HepG2 (cell line): ENCODE results near the gene COL25A1. TPM values are rescaled to one million over a fixed set of nuclear protein-coding genes. Genes with fewer than 3 reads are reported as not detected.
"Not testable (repeated sequence)": the region's sequence is repeated elsewhere in the genome, so short reads cannot be mapped to it uniquely, and the experiment has no call there.

Source experiments
- ATAC-seq: fragments of 200-7000 bp; cut with Tn5 transposase; 3 replicates; pipeline ENCODE4 v1.9.1; 2020; ENCODE audit warnings: mild to moderate bottlenecking, moderate library complexity
- BruUV-seq: library from RNA; stranded (reverse); fragments of 400-500 nt; replicated peaks from 2 replicates; lab custom pipeline; 2021; lab: Mats Ljungman, UMichigan
- CTCF ChIA-PET: fragments of 300-600 bp; formaldehyde crosslinking; extraction: SDS; loops from one replicate; lab custom pipeline; 2021; ENCODE audit warnings: low total read pairs, inconsistent platforms, low intra/inter-chr PET ratio; lab: Yijun Ruan, JAX
- POLR2A ChIA-PET: fragments of 350-600 bp; sonication (Branson Sonifier 250); formaldehyde crosslinking; loops from one replicate; lab custom pipeline; 2020; ENCODE audit warnings: antibody characterized with exemption, inconsistent platforms; lab: Yijun Ruan, JAX
- DNase-seq: peaks from one replicate; pipeline ENCODE4 v3.0.0-alpha.2; 2015; ENCODE audit warnings: low spot score
- FAIRE-seq: peaks from 3 replicates; lab custom pipeline; 2011; peaks lifted over from hg19 to GRCh38; lab: Jason Lieb, UNC
- H2AFZ ChIP-seq: one replicate; pipeline ENCODE4 v1.6.1; 2011; ENCODE audit warnings: low read length, inconsistent platforms
- H3K27ac ChIP-seq: fragments of 300-600 bp; 3 replicates; pipeline ENCODE4 v1.8.0; 2011; ENCODE audit warnings: mixed run types, mild to moderate bottlenecking, mixed read lengths, low read length, inconsistent platforms; ENCODE audit not compliant: insufficient read depth; ENCODE audit errors: extremely low read length
- H3K27me3 ChIP-seq, 2 experiments: fragments of 200-600 bp in 1 of 2; 2 replicates in 1 of 2; 3 replicates in 1 of 2; pipeline versions ENCODE4 v1.6.0 to v1.8.0; 2011; ENCODE audit warnings: low read length in 2 of 2, mild to moderate bottlenecking in 2 of 2, moderate library complexity in 2 of 2, inconsistent platforms in 1 of 2; ENCODE audit not compliant: insufficient read depth in 2 of 2, control insufficient read depth in 1 of 2
- H3K36me3 ChIP-seq, 2 experiments: fragments of 200-600 bp in 1 of 2; replicated peaks in 1 of 2; 2 replicates in 1 of 2; 3 replicates in 1 of 2; pipeline versions ENCODE4 v1.5.1 to v1.8.0; 2011; ENCODE audit warnings: low read length in 2 of 2, inconsistent platforms in 1 of 2; ENCODE audit not compliant: insufficient read depth in 2 of 2, control insufficient read depth in 1 of 2
- H3K4me1 ChIP-seq: 2 replicates; pipeline ENCODE4 v1.5.1; 2012; ENCODE audit warnings: low read length, inconsistent platforms; ENCODE audit not compliant: insufficient read depth
- H3K4me2 ChIP-seq: 2 replicates; pipeline ENCODE4 v1.6.0; 2011; ENCODE audit warnings: low read depth, low read length, inconsistent platforms
- H3K4me3 ChIP-seq, 3 experiments: fragments of 200-600 bp in 1 of 3; sonication (generic), shearing (Covaris generic) in 1 of 3; replicated peaks in 1 of 3; 2 replicates each; pipeline ENCODE4 v1.5.1; 2011 to 2016; ENCODE audit warnings: low read length in 3 of 3, inconsistent platforms in 2 of 3, low read depth in 2 of 3, mild to moderate bottlenecking in 2 of 3, control low read depth in 1 of 3, mixed read lengths in 1 of 3; ENCODE audit not compliant: insufficient read depth in 1 of 3
- H3K79me2 ChIP-seq: one replicate; pipeline ENCODE4 v1.6.1; 2011; ENCODE audit warnings: low read length, inconsistent platforms; ENCODE audit not compliant: insufficient read depth
- H3K9ac ChIP-seq: 2 replicates; pipeline ENCODE4 v1.6.0; 2011; ENCODE audit warnings: mild to moderate bottlenecking, low read depth, low read length, inconsistent platforms; ENCODE audit not compliant: insufficient read depth
- H3K9me3 ChIP-seq: 2 replicates; pipeline ENCODE4 v1.5.1; 2012; ENCODE audit warnings: mild to moderate bottlenecking, low read length
- H4K20me1 ChIP-seq: 2 replicates; pipeline ENCODE4 v1.6.0; 2011; ENCODE audit warnings: inconsistent platforms, mild to moderate bottlenecking, low read length, moderate library complexity; ENCODE audit not compliant: insufficient read depth
- ARNT ChIP-seq: fragments of 450-650 bp; IDR thresholded peaks from 2 replicates; pipeline ENCODE4 v1.6.1; 2017
- CEBPB ChIP-seq: IDR thresholded peaks from 2 replicates; pipeline ENCODE4 v1.6.1; 2011; ENCODE audit warnings: low read depth, low read length, improper control_type of control experiment, borderline replicate concordance
- KMT2B ChIP-seq: IDR thresholded peaks from 2 replicates; pipeline ENCODE4 v1.6.1; 2016; ENCODE audit warnings: missing genetic modification reagents, missing compliant biosample characterization
- ZC3H4 ChIP-seq: sonication (generic); formaldehyde crosslinking; IDR thresholded peaks from 2 replicates; pipeline ENCODE4 v1.4.0; 2020; ENCODE audit warnings: missing genetic modification reagents, borderline replicate concordance
- ZNF337 ChIP-seq: sonication (generic); formaldehyde crosslinking; IDR thresholded peaks from 2 replicates; pipeline ENCODE4 v1.5.1; 2020; ENCODE audit warnings: missing genetic modification reagents, low read depth, mild to moderate bottlenecking, borderline replicate concordance
- WGBS: methylation state at CpG from one replicate; pipeline ENCODE4 v1.1.6; 2017; ENCODE audit warnings: low lambda C conversion rate; 5-methylcytosine and 5-hydroxymethylcytosine counted together
- in situ Hi-C: cut with HindIII; loops from 2 replicates; pipeline ENCODE4 v1.10.0; 2017; ENCODE audit warnings: low pct_unique_long_range_greater_than_20kb; ENCODE audit not compliant: extremely low pct_ligation_motif_present
- intact Hi-C: fragments of 100-400 bp; cut with micrococcal nuclease; formaldehyde crosslinking; loops from one replicate; pipeline ENCODE4 v1.10.0; 2022; ENCODE audit not compliant: unreplicated experiment
- polyA plus RNA-seq, 8 experiments: library from polyadenylated mRNA; depleted of rRNA in 3 of 8; stranded (reverse) in 7 of 8; unstranded in 1 of 8; fragments of >200 nt; fragmentation: Illumina TruSeq in 4 of 8; extraction: Trizol in 4 of 8; gene quantifications; 2 replicates each; pipeline versions ENCODE4 v1.2.1 to v1.2.3, GENCODE V29; 2011 to 2016; ENCODE audit warnings: low read depth in 4 of 8, missing spikeins in 1 of 8, mixed read lengths in 1 of 8; ENCODE audit not compliant: insufficient read depth in 1 of 8
- total RNA-seq, 5 experiments: library from RNA; depleted of rRNA; stranded (reverse); fragments of >200 nt; fragmentation: Illumina TruSeq; extraction: Trizol; gene quantifications; 2 replicates each; pipeline ENCODE4 v1.2.3, GENCODE V29; 2016; ENCODE audit warnings: low read depth in 1 of 5
- TF ChIP-seq, protein P1 (sequence below): IDR thresholded peaks from 2 replicates; pipeline ENCODE4 v1.6.1; 2018; ENCODE audit warnings: missing genetic modification reagents, mild to moderate bottlenecking, missing compliant biosample characterization

The COL25A1 gene
- total and polyA plus RNA-seq, 2 of the 13 experiments (the other 11 are each of a cell fraction or from before 2014, with no cell fraction given): not detected

DNA sequence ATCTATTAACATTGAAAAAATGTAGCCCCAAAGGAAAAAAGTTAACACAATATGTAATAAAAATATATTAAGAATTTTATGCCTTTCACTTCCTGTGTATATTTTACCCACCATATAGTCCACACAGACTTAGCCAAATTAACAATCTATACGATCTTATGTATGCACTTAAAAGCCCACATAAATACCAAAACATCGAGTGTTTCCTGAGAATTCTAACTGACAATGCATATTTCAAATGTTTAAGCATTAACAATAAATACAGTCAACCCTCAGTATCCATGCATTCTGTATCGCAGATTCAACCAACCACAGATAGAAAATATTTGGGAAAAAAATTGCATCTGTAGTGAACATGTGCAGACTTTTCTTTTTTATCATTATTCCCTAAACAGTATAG is 226.8 kb downstream of the COL25A1 start (continued):
- no peak for TF ChIP-seq ZNF337 (CRISPR knock-in tag)
- TF ChIP-seq ZC3H4 (CRISPR knock-in tag): no peak
- TF ChIP-seq ARNT: no peak
- TF ChIP-seq KMT2B (CRISPR knock-in tag): no peak

DNA sequence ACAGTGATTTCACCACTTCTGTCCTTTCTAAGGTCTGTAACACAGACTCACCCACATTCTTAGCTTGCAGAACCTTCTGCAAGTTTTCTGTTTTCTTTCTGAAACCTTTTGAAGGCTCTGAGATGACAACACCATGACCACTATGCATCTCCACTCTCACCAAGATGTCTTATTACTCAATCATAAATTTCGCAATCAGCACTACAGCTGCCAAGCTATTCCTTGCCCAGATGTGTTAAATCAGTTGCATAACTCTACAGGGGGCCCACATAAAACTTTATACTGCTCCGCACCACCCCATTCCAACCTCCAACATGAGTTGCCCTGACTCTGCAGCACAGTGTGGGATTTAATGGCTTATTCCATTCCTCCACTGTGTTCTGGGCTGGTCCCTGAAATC is 229.9 kb downstream of the COL25A1 start:
- CTCF ChIA-PET: no interaction called here
- H3K27ac ChIP-seq: no peak overlapping the region
- no peak overlapping the region for H3K9ac ChIP-seq
- H3K79me2 ChIP-seq: no peaks in the 10 kb centered on the region
- no peak overlapping the region for H3K4me2 ChIP-seq
- FAIRE-seq (no peak), DNase-seq (no peak), ATAC-seq (no peak)
- POLR2A ChIA-PET: no interaction called here
- WGBS: 46% methylated on average over 2 of the region's 2 CpGs
- H4K20me1 ChIP-seq: no peaks in the 10 kb centered on the region
- TF ChIP-seq, protein P1, sequence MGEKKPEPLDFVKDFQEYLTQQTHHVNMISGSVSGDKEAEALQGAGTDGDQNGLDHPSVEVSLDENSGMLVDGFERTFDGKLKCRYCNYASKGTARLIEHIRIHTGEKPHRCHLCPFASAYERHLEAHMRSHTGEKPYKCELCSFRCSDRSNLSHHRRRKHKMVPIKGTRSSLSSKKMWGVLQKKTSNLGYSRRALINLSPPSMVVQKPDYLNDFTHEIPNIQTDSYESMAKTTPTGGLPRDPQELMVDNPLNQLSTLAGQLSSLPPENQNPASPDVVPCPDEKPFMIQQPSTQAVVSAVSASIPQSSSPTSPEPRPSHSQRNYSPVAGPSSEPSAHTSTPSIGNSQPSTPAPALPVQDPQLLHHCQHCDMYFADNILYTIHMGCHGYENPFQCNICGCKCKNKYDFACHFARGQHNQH (CRISPR knock-in tag): no peak
- peak; percentile 71 for TF ChIP-seq CEBPB
- no peak overlapping the region for H3K4me3 ChIP-seq
- no peak overlapping the region for H2AFZ ChIP-seq
- no TSS peak for BruUV-seq
- no peaks in the 10 kb centered on the region for H3K9me3 ChIP-seq
- no peaks in the 10 kb centered on the region; a peak in 1 of 5 replicates for H3K27me3 ChIP-seq
- in situ Hi-C loops (no loop called here), intact Hi-C loops (no loop called here)
- H3K36me3 ChIP-seq: no peaks in the 10 kb centered on the region
- H3K4me1 ChIP-seq: no peaks in the 10 kb centered on the region

DNA sequence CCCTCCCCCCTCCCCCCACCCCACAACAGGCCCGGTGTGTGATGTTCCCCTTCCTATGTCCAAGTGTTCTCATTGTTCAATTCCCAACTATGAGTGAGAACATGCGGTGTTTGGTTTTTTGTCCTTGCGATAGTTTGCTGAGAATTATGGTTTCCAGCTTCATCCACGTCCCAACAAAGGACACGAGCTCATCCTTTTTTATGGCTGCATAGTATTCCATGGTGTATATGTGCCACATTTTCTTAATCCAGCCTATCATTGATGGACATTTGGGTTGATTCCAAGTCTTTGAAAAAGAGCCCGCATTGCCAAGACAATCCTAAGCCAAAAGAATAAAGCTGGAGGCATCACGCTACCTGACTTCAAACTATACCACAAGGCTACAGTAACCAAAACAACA is 231.8 kb downstream of the COL25A1 start:
- FAIRE-seq, H3K9me3 ChIP-seq, H3K4me1 ChIP-seq, ATAC-seq, H3K27ac ChIP-seq, H3K4me2 ChIP-seq, in situ Hi-C loops, CTCF ChIA-PET, DNase-seq, POLR2A ChIA-PET, H3K27me3 ChIP-seq, H3K79me2 ChIP-seq, intact Hi-C loops, H2AFZ ChIP-seq, H3K36me3 ChIP-seq, H3K4me3 ChIP-seq, H4K20me1 ChIP-seq, H3K9ac ChIP-seq, BruUV-seq: not testable (repeated sequence)
- 42% methylated on average over 7 of the region's 7 CpGs for WGBS
